OCI-LY1 (cell line): ENCODE measurements around the gene OTOS.

Experiments
- CTCF ChIP-seq: fragments of 200-600 bp; sonication (generic), shearing (Covaris generic); IDR thresholded peaks from 2 replicates; pipeline ENCODE4 v1.5.1; 2017; ENCODE audit warnings: mild to moderate bottlenecking, antibody characterized with exemption, low read length, moderate library complexity, mixed read lengths
- EZH2 ChIP-seq: fragments of 200-600 bp; sonication (generic), shearing (Covaris generic); IDR thresholded peaks from 2 replicates; pipeline ENCODE4 v1.8.0; 2017; ENCODE audit warnings: borderline replicate concordance, mixed run types, mild to moderate bottlenecking, antibody characterized with exemption, low read length, moderate library complexity, mixed read lengths

DNA sequence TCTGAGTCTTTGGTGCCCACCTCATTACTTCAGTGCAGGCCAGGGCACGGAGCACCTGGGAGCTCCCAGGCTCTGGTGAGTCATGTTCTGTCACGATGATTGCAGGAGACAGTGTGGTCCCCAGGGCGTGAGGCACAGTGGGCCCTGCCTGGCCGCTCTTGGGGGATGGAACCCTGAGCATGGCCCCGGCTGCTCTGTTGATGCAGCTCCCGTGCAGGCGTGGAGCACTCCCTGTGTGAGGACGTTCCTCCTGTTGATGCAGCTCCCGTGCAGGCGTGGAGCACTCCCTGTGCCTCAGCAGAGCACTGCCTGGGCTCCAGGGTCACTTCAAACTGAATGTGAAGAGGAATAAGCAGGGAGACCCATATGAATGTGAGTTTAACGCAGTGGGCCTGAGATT lies 34.5 kb downstream of the OTOS start:
- no peak for TF ChIP-seq CTCF
- no peak for TF ChIP-seq EZH2
